ENCODE measurements around the gene PPP2CA.
"Not testable (repeated sequence)": the region's sequence is repeated elsewhere in the genome, so short reads cannot be mapped to it uniquely, and the experiment has no call there.

PPP2CA gene

DNA sequence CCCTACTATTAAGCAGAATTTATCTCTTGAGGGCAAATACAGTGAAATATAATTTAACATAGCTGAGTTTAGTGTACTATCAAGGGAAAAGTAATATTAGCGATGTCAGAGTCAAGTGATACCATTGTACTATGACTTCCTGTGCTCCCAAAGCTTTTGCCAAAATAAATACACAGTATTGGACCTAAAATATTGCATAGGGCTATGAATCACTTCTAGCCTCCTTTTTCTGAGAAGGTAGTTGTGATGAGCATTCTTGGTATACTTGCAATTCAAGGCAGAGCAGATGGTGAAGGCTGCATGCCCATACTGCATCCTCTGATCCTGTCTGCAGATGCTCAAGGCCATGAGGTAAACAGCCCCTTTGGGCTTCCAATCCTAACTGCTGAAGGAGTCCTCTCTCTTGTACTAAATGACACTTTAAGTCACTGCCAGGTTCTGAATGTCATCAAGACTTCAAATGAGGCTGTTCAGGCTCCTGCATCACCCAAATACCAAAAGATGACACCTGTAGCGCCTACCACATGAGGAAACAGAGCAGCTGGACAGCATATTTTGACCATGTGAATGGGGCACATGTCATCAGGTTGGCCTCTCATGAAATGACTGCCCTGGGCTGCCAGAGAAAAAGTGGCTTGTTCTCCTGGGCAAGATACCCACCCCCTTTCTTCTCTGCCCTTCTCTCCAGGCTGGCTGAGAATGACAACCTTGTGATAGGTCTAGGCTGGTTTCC is 29.7 kb upstream of the PPP2CA start:
- Histone ChIP-seq H3K27me3 (replicated peaks; ENCODE audit: control insufficient read depth, insufficient read depth, low read length) (no peaks in the 10 kb centered on the region), H3K4me3 (replicated peaks; ENCODE audit: low read depth, low read length) (no peak overlapping the region), H3K36me3 (ENCODE audit: control insufficient read depth, insufficient read depth, low read length) (no peaks in the 10 kb centered on the region)
- no peak for DNase-seq (ENCODE audit: extremely low read depth, insufficient read length)
- TF ChIP-seq, protein P1, sequence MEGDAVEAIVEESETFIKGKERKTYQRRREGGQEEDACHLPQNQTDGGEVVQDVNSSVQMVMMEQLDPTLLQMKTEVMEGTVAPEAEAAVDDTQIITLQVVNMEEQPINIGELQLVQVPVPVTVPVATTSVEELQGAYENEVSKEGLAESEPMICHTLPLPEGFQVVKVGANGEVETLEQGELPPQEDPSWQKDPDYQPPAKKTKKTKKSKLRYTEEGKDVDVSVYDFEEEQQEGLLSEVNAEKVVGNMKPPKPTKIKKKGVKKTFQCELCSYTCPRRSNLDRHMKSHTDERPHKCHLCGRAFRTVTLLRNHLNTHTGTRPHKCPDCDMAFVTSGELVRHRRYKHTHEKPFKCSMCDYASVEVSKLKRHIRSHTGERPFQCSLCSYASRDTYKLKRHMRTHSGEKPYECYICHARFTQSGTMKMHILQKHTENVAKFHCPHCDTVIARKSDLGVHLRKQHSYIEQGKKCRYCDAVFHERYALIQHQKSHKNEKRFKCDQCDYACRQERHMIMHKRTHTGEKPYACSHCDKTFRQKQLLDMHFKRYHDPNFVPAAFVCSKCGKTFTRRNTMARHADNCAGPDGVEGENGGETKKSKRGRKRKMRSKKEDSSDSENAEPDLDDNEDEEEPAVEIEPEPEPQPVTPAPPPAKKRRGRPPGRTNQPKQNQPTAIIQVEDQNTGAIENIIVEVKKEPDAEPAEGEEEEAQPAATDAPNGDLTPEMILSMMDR (IDR thresholded peaks at IDR 0.05; ENCODE audit: insufficient read depth, low read length, poor library complexity, severe bottlenecking): no peak

- DNase-seq (ENCODE audit: extremely low read depth, insufficient read length); H3K27me3 ChIP-seq (replicated peaks; ENCODE audit: control insufficient read depth, insufficient read depth, low read length); H3K4me3 ChIP-seq (replicated peaks; ENCODE audit: low read depth, low read length); H3K36me3 ChIP-seq (ENCODE audit: control insufficient read depth, insufficient read depth, low read length): not testable (repeated sequence)
Observed at GRCh38 chr5:134253368-134254153, 27.7 kb upstream of the PPP2CA start.

GRCh38 chr5:134252671-134253070 is 26.8 kb upstream of the PPP2CA start:
- no peak for DNase-seq (ENCODE audit: extremely low read depth, insufficient read length)
- TF ChIP-seq, protein P1 (IDR thresholded peaks at IDR 0.05; ENCODE audit: insufficient read depth, low read length, poor library complexity, severe bottlenecking): no peak
- Histone ChIP-seq H3K27me3 (replicated peaks; ENCODE audit: control insufficient read depth, insufficient read depth, low read length) (no peaks in the 10 kb centered on the region), H3K4me3 (replicated peaks; ENCODE audit: low read depth, low read length) (no peak overlapping the region), H3K36me3 (ENCODE audit: control insufficient read depth, insufficient read depth, low read length) (no peaks in the 10 kb centered on the region)

DNA sequence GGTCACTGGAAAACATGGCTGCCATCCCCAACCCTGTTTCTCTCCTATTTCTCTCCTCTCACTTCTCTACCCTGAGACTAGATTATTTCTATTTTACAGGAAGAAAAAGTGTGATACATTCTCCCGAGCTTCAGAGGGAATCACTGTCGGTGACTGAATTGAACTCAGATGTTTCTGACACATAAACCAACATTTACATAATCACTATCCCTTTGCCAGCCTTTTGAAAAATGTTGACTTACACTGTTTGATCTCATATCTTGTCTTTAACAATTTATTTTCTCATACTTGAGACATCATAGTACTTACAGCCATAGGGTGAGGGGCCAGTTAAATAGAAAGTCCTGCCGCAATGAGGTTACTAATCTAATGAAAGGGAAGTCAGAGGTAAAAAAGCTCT is 25.1 kb upstream of the PPP2CA start:
- H3K27me3 ChIP-seq (replicated peaks; ENCODE audit: control insufficient read depth, insufficient read depth, low read length): no peaks in the 10 kb centered on the region
- H3K4me3 ChIP-seq (replicated peaks; ENCODE audit: low read depth, low read length): no peak overlapping the region
- DNase-seq (ENCODE audit: extremely low read depth, insufficient read length): no peak
- TF ChIP-seq, protein P1 (IDR thresholded peaks at IDR 0.05; ENCODE audit: insufficient read depth, low read length, poor library complexity, severe bottlenecking): no peak
- no peaks in the 10 kb centered on the region for H3K36me3 ChIP-seq (ENCODE audit: control insufficient read depth, insufficient read depth, low read length)

- TF ChIP-seq, protein P1 (IDR thresholded peaks at IDR 0.05; ENCODE audit: insufficient read depth, low read length, poor library complexity, severe bottlenecking): no peak
- no peak for DNase-seq (ENCODE audit: extremely low read depth, insufficient read length)
- Histone ChIP-seq H3K4me3 (replicated peaks; ENCODE audit: low read depth, low read length) (no peak overlapping the region), H3K27me3 (replicated peaks; ENCODE audit: control insufficient read depth, insufficient read depth, low read length) (no peaks in the 10 kb centered on the region), H3K36me3 (ENCODE audit: control insufficient read depth, insufficient read depth, low read length) (no peaks in the 10 kb centered on the region)
Observed at GRCh38 chr5:134249469-134250379, 23.9 kb upstream of the PPP2CA start.

Data from GM06990 (cell line).